Fibroblast of skin of abdomen (primary cell): ENCODE measurements around the gene FAF2.

Source experiments
- DNase-seq: peaks from one replicate; pipeline ENCODE4 v3.0.0-alpha.2; 2013

The FAF2 gene

GRCh38 chr5:176507911-176508310, 59.7 kb downstream of the FAF2 start:
- DNase-seq = no peak

- DNase-seq = peak; percentile 14
Measured at GRCh38 chr5:176508603-176509002, 60.4 kb downstream of the FAF2 start.

GRCh38 chr5:176513788-176514187, 65.6 kb downstream of the FAF2 start:
- no peak for DNase-seq

GRCh38 chr5:176514244-176514950, 66.2 kb downstream of the FAF2 start:
- no peak for DNase-seq

DNA sequence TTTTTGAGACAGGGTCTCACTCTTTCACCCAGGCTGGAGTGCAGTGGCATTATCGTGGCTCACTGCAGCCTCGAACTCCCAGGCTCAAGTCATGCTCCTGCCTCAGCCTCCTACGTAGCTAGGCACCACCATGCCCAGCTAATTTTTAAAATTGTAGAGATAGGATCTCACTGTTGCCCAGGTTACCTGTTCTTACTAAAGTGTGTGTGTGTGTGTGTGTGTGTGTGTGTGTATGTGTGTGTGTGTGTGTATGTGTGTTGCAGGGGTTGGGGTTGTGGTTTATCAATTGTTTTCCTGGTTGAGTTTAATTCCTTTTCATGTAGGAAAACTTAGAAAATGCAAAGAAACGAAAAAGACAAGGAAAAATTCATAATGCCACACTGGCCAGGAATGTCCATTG, 67.2 kb downstream of the FAF2 start:
- DNase-seq = no peak

DNA sequence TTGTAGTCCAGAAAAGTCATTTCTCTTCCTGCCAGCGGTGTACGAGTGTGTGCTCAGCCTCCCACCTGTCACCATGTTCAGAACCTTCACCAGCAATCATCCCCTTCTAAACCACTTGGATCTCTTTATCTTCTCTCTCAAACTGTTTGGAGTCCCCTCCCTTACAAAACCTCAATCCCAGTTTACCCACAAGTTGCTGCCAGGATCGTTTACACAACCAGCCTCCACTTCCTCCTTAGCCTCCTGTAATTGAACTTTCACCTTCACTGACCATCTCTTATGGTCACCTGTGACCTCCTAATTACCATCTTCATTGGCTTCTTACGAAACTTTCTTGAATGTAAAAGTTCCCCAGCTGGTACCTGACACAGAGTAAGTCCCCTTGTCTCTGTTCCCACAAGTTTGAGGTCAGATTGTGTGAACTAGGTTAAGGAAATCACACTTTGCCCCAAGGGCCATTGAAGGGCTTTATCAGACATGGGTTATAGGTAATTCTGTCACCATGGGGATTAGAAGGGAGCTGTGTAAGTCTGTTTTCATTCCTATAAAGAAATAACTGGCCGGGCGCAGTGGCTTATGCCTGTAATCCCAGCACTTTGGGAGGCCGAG, 69.0 kb downstream of the FAF2 start:
- no peak for DNase-seq

- no peak for DNase-seq
Measured at GRCh38 chr5:176519810-176520720, 71.9 kb downstream of the FAF2 start.

DNA sequence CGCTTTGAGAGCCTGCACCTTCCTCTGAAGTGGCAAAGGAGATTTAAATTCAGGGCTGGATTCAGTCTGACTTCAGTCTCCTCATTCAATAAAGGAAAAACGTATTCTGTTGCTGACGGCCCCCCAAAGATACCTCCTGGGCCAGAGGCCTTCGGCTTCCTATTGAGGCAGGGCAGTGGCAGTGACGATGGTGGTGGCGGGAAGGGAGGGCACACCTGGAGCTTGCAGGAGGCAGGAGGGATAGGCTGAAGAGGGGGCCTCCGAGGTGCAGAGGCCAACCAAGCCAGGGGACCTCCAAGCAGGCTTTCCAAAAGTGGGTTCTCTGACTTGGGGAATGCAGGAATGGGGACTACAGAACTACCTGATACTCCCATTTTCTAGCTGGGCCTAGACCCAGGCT, 73.1 kb downstream of the FAF2 start:
- DNase-seq = no peak

GRCh38 chr5:176521699-176522263, 73.6 kb downstream of the FAF2 start:
- no peak for DNase-seq

DNA sequence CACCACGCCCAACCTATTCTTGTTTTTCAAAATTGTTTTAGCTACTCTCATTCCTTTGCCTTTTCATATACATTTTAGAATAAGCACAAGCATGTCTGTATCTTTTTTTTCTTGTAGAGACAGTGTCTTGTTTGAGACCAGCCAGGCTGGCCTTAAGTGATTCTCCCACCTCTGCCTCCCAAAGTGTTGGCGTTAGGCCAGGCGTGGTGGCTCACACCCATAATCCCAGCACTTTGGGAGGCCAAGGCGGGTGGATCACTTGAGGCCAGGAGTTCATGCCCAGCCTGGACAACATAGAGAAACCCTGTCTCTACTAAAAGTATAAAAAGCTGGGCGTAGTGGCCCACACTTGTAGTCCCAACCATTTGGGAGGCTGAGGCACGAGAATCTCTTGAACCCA, 76.0 kb downstream of the FAF2 start:
- DNase-seq = no peak

DNA sequence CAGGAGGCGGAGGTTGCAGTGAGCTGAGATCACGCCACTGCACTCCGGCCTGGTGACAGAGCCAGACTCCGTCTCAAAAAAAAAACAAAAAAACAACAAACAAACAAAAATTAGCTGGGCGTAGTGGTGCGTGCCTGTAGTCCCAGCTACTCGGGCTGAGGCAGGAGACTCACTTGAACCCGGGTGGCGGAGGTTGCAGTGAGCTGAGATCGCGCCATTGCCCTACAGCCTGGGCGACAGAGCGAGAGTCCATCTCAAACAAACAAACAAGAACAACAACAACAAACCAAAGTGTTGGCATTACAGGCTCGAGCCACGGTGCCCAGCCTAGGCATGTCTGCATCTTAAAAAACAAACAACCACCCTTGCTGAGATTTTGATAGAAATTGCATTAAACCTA, 76.8 kb downstream of the FAF2 start:
- DNase-seq = no peak

DNA sequence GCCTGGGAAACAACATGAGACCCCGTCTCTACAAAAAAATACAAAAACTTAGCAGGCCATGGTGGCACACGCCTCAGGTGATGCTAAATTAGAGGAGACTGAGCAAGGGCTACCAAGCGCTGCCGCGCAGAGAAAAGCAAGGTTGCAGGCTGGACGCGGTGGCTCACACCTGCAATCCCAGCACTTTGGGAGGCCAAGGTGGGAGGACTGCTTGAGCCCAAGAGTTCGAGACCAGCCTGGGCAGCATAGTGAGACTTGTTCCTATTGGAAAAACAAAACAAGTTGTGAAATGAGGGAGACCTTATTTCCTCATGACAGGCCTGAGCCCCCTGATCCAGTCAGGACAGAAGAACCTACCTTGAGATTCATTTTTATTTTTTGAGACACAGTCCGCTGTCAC, 77.5 kb downstream of the FAF2 start:
- no peak for DNase-seq

GRCh38 chr5:176526462-176526861, 78.3 kb downstream of the FAF2 start:
- no peak for DNase-seq

DNA sequence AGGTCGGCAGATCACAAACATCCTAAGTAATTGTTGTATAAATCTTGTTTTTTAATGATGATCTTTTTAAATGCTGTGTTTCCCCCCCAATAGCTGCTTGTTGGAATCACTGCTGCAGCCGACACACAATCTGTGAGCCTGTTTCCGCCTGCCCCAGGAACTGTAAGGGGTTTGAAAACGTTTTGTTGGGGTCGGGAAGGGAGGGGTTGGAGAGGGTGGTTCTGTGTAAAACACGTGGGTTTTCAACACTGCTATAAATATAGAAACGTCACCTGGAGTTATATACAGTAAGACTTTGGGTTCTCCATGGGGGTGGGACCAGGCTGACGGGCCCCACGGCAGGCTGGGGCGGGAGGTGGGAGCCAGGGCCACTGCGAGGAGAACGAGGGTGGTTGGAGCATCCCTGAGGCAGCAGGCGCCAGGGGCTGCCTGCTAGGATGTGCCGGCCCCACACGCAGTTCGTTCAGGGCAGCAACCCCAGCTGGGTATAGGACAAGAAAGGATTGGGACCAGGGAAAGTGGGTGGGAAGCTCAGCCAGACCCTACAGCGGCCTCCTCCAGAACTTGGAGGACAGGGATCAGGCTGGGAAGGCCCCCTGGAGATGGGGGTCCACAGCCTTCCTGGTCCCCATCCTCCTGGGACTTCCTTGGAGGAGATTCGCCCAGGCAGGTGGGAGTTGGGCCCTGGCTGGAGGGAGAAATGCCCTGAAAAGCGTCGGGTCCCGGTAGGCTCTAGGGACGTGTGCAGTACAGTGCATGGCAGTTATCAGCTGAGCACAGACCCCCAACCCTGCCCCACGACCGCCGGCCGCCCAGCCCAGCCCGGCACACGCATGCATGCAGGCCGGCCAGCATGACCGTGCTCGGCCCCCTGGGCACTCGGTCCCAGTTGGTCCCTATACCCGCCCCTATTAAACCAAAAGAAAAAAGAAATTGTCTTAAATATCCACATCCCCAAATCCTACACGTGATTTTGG, 79.3 kb downstream of the FAF2 start:
- DNase-seq = no peak

DNA sequence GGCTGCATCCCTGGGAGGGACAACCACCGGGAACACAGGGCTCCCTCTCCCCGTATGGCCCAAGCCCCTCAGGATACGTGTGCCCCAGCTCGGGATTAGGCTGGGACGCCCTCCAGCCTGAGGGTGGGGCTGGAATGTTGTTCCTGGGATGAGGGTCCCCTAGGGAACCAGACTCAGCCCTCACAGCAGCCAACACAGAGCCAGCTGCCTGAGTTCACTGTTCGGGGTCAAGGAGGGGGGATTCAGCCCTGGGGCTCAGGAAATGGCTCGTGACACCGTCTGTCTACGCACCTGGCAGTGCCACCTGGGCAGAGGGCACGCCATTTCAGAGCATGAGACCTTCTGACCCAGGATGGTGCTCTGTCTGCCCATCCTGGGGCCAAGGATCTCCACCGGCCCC, 80.1 kb downstream of the FAF2 start:
- no peak for DNase-seq

- DNase-seq = no peak
Measured at GRCh38 chr5:176528761-176529115, 80.6 kb downstream of the FAF2 start.

GRCh38 chr5:176529116-176529740, 81.0 kb downstream of the FAF2 start:
- no peak for DNase-seq

- no peak for DNase-seq
Measured at GRCh38 chr5:176529741-176530141, 81.6 kb downstream of the FAF2 start.

- no peak for DNase-seq
Measured at GRCh38 chr5:176530393-176530982, 82.3 kb downstream of the FAF2 start.

GRCh38 chr5:176530983-176531901, 83.1 kb downstream of the FAF2 start:
- DNase-seq = no peak
